HG02870 (cell line): ENCODE measurements around the gene HOXB6.

Experiments
- ATAC-seq: cut with Tn5 transposase; IDR thresholded peaks from one replicate; pipeline ENCODE4 v1.9.1; 2021; ENCODE audit warnings: mild to moderate bottlenecking, moderate library complexity; ENCODE audit not compliant: unreplicated experiment

The HOXB6 gene

DNA sequence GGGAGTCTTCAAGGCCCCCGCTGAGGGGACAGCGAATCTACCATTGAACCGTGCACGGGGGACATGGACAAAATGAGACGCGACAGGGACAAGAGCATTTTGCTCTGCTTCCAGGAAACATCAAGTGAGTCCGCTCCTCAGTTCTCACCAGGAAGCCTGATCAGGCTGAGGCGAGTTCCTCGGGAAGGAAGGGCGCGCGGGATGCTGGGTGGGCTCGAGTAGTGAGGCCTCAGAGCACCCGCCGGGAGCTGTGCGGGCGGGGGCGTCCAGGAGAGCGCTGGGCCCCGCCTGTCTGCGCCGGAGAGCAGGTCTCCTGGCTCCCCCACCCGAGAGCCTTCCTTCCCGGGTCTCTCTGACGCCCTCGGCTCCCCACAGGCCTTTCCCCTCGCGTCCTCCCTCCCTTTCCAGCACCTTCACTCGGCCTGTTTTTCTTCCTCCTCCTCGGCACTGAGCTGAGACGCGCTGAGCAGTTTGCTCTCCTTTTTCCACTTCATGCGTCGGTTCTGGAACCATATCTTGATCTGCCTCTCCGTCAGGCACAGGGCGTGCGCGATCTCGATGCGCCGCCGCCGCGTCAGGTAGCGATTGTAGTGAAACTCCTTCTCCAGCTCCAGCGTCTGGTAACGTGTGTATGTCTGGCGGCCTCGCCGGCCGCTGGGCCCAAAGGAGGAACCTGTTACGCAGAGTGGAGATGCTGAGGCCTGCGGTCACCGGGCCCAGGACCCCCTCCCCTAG, 8.6 kb downstream of the HOXB6 start:
- no peak for ATAC-seq

DNA sequence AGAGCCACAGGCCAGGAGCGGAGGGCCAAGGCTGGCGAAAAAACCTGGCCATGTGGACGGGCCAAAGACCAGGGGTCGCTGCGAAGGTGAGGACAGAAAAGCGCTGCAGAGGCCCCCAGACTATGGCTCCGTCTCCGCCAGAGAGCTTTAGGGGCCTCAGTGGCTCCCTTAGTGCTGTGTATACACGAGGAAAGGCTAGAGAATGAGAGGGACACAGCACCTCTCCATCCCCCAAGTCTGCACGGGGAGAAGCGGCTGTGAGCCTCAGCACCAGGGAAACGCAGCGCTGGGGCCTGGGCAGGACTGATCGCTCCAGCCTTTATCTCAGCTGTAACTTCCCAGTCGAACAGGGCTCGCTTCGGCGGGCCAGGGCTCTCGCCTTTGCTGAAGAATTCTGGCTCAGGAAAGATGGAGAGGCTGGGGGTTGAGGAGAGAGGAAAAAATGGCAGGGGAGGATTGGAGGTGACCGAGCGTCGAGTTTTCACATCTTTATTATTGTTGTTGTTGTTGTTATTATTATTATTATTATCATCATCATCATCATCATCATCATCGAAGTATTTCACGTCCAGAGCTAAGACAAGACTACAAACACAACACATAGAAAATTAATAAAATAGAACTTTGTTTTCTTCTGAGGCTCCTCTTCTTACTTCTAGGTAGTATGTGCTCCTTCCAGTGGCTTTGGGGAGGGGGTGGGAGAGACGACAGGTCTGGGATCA, 9.3 kb downstream of the HOXB6 start:
- ATAC-seq: no peak

DNA sequence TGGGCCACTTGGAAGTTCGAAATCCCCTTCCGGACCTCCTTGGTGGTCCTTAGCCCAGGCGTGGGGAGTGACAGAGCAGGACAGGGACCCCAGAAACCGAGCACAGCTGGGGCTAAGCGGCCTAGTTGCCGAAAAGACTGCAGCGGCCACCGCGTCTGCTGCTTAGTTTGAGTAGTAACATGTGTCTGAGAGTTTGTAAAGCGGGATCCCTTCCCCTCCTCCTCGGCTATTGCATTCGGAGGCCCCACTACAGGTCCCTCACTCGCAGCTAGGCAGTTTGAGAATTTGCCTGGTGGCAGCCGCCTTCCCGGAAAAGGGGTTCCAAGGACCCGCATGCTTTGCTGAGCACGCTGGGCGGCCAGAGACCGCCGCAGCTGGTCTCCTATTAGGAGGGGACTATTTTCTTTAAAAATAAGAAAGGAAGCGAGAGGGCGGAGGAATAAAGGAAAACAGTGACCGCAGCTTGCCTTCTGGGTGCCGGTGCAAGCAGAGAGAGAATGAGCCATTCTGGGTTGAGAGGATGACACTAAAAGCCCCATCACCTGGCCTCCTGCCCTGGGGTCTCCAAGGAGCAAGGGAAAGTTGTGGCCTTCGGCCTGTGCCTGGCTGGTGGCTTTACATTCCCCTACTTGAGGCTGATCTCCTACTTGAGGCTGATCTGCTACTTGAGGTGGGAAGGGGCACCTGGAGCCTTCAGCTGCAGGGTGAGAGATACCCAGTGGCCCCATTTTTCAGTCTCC, 10.1 kb downstream of the HOXB6 start:
- no peak for ATAC-seq

DNA sequence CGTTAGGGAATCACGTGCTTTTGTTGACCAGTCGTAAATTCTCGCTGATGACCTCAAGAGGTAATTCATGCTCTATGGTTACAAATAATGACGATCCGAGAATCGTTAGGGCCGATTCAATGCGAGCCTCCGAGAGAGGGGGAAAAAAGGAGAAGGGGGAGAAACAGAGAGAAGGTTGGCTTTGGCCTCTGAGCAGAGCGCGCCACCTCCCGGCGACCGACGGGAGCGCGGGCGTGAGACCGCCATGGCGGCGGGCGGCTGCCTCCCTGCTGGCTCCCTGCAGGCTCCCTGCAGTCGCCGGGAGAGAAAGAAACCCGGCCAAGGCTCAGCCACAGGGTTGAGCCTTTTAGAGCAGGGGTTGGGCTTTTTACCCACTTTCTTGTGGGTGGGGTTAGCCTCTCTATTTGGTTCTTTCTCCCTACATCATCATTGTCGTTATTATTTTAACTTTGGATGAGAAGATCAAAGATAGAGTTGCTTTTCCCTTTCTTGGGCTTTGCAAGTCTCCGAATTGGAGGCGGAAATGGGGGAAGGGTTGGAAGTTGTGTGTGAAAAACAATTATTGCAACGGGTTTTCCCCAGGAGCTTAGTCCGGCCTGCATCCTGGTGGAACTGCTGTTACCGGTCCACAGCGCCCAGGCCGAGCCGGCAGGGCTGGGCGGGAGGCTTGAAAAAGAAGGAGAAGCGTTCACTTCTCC, 10.8 kb downstream of the HOXB6 start:
- ATAC-seq: no peak

DNA sequence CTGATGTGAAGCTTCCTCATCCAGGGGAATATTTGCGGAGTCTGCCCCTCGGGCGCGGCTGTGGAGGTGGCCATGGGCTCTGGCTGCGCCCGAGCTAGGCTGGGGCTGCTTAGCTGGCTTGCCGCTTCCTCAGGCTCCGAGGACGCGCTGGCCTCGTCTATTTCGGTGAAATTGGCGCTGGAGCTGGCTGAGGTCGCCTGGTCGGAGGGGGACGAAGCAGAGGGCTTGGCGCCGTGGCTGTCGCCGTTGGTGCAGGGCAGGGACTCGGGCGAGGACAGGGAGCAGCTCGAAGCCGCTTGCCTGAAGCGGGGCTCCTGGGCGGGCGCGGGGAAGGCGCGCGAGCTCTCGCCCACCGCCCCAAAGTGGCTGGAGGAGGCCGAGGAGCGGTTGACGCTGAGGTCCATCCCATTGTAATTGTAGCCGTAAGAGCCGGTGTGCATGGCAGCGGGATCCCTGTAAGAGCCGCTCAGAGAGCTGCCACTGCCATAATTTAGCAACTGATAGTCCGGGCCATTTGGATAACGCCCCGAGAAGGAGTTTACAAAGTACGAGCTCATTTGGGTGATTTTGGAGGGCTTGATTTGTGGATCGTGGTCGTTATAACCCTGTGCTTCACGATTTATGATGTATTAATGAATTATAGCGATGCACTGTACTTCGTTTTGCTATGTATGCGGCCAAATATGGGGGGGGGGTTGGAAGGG, 11.5 kb downstream of the HOXB6 start, which contains the start of gene HOXB5:
Gene HOXB5 (minus strand): TSS at position 654 of the 704 bp plus-strand sequence. CDS start 97 bp downstream, at position 557.
- no peak for ATAC-seq

DNA sequence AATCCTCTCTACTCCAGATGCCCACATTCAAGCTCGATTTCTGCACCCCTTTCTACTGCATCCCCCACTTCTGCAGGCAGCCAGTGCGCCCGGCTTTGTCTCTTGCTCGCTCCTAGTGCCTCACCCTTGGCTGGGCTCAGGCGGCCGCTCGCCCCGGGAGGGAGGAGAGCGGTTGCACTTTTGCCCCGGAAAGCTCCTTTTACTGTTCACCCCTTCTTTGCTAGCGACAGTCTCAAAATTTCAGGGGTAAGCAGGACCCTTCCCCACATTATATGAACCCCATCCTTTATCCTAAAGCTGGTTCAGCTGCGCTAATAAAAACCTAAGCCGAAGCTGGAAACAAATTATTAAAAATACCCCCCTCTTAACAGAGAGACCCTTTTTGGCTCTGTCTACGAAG, 12.2 kb downstream of the HOXB6 start:
- ATAC-seq: no peak

DNA sequence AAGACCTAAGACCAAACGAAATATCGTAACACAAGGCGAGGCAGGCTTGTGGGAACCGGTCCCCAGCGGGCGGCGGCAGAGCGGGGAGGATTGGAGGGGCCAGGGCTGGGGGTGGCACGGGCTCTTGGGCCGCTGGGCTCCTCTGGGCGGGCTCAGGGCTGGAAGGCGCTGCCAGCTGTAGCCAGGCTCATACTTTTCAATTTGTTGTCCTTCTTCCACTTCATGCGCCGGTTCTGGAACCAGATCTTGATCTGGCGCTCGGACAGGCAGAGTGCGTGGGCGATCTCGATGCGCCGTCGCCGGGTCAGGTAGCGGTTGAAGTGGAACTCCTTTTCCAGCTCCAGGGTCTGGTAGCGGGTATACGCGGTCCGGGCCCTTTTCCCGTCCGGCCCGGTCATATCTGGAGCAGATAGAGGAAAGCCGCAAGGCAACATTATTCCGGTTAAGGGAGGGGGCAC, 12.7 kb downstream of the HOXB6 start:
- no peak for ATAC-seq

DNA sequence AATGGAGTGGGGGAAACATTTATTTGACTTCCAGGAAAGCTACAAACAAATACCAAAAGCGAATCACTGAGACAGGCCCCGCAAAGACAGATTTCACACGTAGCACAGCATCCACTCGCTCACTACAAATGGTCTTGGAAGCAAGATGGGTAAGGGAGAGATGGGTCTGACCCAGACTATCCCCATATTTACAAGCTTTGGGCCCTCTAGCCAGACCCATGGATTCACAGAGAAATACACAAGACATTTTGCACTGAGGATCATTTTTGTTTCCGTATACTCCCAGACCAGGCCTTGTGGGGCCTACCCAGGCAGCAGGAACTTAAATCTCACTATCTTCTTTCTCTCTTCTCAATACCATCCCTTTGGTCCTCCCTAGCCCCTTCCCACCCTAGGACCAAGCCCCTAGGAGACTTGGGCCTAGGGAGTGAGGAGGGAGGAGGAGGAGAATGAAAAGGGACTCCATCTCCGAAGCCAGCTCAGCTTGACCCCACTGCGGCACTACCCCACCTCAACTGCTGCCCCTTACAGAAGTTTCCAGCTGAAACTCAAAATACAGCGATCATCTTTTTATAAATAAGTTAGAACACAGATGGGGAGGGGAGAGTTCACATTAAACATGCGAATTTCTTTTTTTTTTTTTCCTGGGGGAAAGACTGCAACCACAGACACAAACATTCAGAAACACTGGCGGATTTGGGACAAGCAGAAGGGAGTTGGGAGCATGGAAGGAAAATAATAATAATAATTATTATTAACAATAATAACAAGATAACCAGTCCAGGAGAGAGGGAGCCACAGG, 13.3 kb downstream of the HOXB6 start:
- ATAC-seq: no peak

DNA sequence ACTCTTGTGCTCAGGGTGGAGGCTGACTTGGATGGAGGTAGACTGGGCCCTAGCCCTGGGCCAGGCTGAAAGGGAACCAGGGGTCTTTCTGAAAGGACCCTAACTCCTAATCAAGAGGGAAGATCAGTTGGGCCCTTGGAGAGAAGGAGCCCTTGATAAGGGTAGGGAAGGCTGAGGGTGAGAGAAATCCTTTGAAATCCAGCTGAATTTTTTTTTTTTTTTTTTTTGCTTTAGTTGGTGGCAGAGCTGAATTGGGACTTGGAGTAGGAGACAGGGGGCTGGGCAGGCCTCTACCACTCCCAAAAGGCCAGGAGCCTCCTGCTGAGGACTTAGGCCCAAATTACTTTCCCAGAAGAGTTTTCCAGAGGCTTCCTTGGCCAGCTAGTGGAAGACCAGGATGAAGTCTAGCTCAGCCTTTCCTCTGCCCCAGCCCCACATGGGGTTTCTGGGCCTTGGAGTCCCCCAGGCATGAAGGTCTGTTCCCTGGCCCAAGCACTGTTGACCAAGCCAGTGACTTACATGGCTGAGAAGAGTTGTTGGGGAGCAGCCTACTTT, 14.1 kb downstream of the HOXB6 start:
- ATAC-seq: no peak

DNA sequence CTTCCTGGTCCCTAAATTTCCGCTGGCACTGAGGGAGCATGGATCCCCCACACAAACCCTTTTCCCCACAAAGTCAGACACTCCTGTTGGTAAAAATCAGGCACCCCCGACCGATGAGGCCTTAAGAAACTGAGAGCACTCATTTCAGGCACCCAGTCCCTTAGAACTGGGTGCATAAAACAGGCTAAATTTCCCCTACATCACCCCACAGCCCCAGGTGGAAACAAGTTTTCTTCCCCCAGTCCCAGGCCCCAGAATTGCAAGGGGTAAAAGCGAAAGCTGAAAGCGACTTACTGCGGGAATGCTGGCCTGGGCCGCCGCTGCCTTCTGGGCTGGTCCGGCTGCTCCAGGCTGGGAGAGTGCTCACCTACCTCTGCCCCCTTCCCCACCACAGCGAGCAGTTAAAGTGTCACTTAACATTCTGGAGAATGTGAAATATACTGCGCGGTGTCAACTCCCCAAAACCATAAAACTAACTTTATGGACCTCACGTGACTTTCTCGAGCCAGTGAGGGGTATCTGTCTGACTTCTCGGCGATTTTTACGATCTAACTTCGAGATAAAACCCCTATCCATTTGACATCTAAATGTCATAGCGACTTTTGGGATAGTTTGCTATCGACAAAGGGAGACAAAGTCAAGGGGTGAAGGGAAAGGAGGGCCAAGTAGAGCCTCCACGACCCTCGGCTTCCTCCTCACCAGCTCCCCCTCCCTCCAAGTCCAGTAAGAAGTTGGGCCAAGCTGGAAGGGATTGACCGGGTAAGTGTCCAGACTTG, 14.8 kb downstream of the HOXB6 start, which contains the start of gene HOXB3:
Gene HOXB3 (minus strand): TSS at position 411 of the 776 bp plus-strand sequence. CDS start 37,767 bp downstream, outside the sequence.
- no peak for ATAC-seq

DNA sequence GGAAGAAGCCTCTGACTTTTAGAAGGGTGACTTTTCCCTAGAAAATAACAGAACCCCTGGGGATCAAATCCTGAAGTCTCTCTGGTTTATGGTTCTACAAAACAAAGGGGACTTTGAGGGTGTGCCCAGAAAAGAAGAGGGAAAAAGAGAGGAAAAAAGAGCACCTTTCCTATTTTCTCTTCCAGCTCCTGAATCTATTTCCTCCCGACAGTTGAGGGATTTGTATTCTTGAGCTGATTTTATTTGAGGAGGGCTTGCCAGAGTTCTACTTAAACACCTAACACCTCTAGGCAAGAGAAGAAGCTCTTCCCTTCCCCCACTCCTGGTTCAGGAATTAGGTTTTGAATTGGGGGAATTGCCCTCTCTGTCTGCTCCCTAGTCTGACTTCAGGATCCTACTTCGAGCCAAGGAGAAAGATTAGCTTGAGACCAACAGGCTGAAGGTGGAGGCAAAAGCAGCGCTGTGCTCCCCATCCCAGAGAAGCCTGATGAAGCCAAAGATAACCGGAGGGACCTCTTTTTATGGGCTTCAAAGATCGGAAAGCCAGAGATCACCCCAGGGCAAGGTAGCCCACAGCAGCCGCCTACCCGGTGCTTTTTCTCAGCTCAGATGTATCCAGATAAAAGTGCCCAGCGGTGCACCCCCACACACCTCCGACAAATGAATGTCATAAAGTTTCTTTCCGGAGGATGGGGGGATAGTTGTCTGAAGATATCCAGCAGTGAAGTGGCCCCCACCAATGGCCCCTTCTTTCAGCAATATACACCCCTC, 15.5 kb downstream of the HOXB6 start:
- no peak for ATAC-seq

DNA sequence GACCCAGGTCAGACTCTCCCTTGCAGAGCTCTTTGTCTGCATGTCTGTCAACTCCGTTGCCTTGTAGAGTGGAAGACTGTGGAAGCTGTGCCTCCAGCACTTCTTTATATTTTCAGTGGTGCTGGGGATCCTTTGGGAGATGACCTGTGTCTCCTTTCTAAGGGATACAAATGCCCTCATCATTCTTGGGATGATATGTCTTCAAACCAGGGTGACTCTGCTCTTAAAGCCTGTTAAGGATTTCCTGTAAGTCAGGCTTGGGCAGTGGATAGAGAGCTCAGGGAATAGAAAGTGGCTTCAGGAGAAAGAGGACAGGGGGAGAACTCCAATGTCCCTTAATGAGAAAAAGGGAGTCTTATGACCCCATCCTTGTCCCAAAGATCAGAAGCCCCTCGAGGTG, 16.3 kb downstream of the HOXB6 start:
- ATAC-seq: no peak

DNA sequence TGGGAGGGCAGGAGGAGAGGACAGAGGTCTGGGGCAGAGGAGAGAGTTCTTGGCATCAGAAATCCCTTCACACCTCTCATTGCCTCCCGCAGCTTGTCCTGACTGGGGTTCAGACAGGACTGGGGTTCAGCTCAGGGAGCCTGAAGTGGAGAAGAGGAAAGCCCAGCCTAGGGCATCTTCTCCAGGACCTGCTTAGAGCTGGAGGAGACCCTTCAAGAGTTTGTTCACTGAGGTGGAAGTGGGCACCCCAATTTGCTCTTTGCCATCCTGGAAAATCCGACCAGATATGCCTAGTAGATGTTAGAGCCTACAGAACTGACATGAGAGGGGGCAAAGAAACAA, 16.7 kb downstream of the HOXB6 start:
- no peak for ATAC-seq

DNA sequence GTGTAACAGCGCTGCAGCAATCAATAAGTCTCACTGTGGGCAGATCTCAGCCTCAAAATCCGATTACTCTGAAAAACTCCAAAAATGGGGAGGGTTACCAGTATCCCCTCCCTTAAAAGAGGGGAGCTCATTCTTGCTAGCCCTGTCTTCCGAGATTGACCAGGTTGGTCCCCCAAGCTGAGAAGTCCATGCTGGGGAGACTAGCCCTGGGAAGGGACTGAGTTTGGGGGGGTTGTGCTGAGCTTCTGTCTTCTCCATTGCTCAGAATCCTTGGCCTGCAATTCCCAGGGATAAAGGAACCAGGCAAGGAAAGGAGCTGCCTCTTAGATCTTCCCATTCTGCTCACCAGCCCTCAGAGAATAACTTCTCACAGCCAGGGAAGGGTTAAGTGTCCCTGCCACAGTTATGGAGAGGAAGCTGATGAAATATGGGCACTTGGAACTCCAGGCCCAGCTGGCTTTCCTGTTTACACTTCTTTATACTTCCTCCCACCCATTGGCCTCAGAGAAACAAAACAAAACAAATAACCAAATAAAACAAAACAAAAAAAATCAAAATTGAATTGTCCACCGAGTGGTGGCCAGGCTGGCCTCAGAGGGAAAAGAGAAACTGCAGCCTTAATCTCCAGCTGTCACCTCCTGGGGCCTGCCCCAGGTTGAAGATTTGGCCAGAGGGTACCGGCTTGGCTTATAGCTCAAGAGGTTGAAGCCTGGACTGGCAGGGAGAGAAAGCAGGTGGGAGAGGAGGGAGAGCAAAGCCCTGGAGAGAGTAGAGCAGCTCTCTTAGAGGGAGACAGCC, 17.3 kb downstream of the HOXB6 start:
- no peak for ATAC-seq

DNA sequence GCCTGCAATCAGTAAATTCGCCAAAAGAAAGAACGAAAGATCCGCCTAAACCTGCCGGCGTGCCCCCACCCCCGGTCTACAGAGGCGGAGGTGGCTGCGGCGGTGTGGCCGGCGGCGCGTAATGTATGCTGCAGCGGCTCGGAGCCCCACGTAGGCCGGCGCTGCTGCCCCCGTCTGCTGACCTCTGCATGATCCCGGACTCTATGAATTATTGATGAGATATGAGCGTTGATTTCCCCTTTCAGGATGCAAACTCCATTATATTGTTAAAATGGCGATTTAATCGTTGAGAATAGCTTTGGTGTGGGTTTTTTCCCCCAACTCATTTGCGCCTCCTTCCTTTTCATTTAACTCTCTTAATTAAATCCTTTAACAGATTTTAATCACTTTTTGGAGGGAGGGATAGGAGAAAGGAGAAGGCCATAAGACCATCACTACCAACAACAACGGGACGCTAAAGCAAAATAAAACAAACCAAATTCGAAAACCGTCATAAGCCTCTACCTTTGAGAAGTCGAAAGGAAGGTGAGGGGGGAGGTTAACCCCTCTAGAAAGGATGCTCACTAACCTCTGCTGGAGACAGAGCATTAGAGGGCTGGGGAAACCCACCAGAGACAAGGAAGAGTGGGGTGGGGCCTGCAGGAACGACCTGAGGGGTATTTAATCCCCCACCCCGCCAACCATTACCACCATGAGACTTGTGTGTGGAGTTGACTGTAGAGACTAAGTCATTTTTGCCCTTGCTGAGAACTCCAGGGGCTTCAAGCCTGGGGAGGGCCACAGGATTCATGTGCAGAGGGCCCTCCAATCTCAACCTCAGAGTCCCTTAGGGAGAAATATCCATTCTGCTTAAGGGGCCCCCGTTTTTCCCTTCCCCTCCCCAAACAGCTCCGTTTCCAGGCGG, 18.2 kb downstream of the HOXB6 start:
- ATAC-seq: no peak

DNA sequence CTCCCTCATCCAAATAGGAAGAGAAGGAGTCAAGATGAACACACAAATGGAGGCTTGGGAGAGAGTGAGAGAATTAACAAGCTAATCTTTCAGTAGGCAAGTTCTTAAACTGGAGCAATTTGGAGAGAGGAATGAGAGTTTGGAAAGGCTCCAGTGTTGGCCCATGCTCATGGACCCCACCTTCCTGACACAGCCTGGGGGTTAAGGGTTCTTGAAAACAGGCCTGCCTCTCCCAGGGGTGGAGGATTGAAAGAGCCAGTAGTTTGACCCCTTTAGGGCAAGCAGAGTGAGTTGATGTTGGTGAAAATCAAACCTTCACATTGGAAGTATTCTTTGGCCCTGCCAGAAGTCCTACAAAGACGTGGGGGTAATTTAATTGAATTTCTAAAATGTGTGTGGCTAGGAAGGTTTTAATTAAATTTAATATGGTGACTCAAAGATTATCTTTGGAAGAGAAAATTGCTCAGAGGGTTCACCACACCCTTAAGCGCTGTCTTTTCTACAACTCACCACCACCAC, 20.5 kb downstream of the HOXB6 start:
- ATAC-seq: no peak
